HepG2 (cell line): ENCODE data around the gene TASOR2. TPM values are rescaled to one million over a fixed set of nuclear protein-coding genes. Genes with fewer than 3 reads are reported as not detected.
A peak's percentile ranks its signal among the peaks of the same experiment; 100 is the strongest.

Experiments used
- AFF4 ChIP-seq: sonication (generic); formaldehyde crosslinking; IDR thresholded peaks from 2 replicates; pipeline ENCODE4 v1.4.0; 2020; ENCODE audit warnings: missing genetic modification reagents
- ATF7-NPFF ChIP-seq: sonication (generic); formaldehyde crosslinking; IDR thresholded peaks from 2 replicates; pipeline ENCODE4 v1.8.1; 2023; ENCODE audit warnings: mild to moderate bottlenecking, low read depth, missing genetic modification reagents, moderate library complexity
- HNRNPLL ChIP-seq: fragments of 200-400 bp; formaldehyde crosslinking; IDR thresholded peaks from 2 replicates; pipeline ENCODE4 v1.6.1; 2017; ENCODE audit warnings: mild to moderate bottlenecking, low read depth, low read length; ENCODE audit not compliant: poor library complexity, severe bottlenecking
- KMT2A ChIP-seq: sonication (generic); formaldehyde crosslinking; IDR thresholded peaks from 2 replicates; pipeline ENCODE4 v1.4.0; 2020; ENCODE audit warnings: missing genetic modification reagents
- MBD4 ChIP-seq: IDR thresholded peaks from 2 replicates; pipeline ENCODE4 v1.6.1; 2012; ENCODE audit warnings: low read length, inconsistent platforms, borderline replicate concordance
- NFKB2 ChIP-seq: sonication (generic); formaldehyde crosslinking; IDR thresholded peaks from 2 replicates; pipeline ENCODE4 v1.4.0; 2020; ENCODE audit warnings: missing genetic modification reagents, borderline replicate concordance
- SP5 ChIP-seq: IDR thresholded peaks from 2 replicates; pipeline ENCODE4 v1.6.1; 2016; ENCODE audit warnings: low read depth, borderline replicate concordance
- UBTF ChIP-seq: sonication (generic); formaldehyde crosslinking; IDR thresholded peaks from 2 replicates; pipeline ENCODE4 v1.4.0; 2020; ENCODE audit warnings: mild to moderate bottlenecking, missing genetic modification reagents
- XBP1 ChIP-seq: sonication (generic); formaldehyde crosslinking; IDR thresholded peaks from 2 replicates; pipeline ENCODE4 v1.5.0; 2020; ENCODE audit warnings: missing genetic modification reagents
- ZBTB10 ChIP-seq: sonication (generic); formaldehyde crosslinking; IDR thresholded peaks from 2 replicates; pipeline ENCODE4 v1.4.0; 2020; ENCODE audit warnings: missing genetic modification reagents, borderline replicate concordance
- ZNF646 ChIP-seq: sonication (generic); formaldehyde crosslinking; IDR thresholded peaks from 2 replicates; pipeline ENCODE4 v1.9.0; 2021; ENCODE audit warnings: mild to moderate bottlenecking, missing genetic modification reagents
- polyA plus RNA-seq, 8 experiments: library from polyadenylated mRNA; depleted of rRNA in 3 of 8; stranded (reverse) in 7 of 8; unstranded in 1 of 8; fragments of >200 nt; fragmentation: Illumina TruSeq in 4 of 8; extraction: Trizol in 4 of 8; gene quantifications; 2 replicates each; pipeline versions ENCODE4 v1.2.1 to v1.2.3, GENCODE V29; 2011 to 2016; ENCODE audit warnings: low read depth in 4 of 8, missing spikeins in 1 of 8, mixed read lengths in 1 of 8; ENCODE audit not compliant: insufficient read depth in 1 of 8
- total RNA-seq, 5 experiments: library from RNA; depleted of rRNA; stranded (reverse); fragments of >200 nt; fragmentation: Illumina TruSeq; extraction: Trizol; gene quantifications; 2 replicates each; pipeline ENCODE4 v1.2.3, GENCODE V29; 2016; ENCODE audit warnings: low read depth in 1 of 5

Gene TASOR2
- total and polyA plus RNA-seq, 2 of the 13 experiments (the other 11 are each of a cell fraction or from before 2014, with no cell fraction given) = 24.2 to 55.3 TPM

- TF ChIP-seq ZNF646 (CRISPR knock-in tag) = peak; percentile 92
- TF ChIP-seq KMT2A = peak; percentile 99
- TF ChIP-seq MBD4 = no peak
- TF ChIP-seq UBTF (CRISPR knock-in tag) = peak; percentile 91; the same call in 1 of the 2 replicates
- TF ChIP-seq SP5 (CRISPR knock-in tag) = peak; percentile 54; the same call in 1 of the 2 replicates
- TF ChIP-seq ATF7-NPFF = peak; percentile 84
- peak; percentile 80; the same call in 1 of the 2 replicates for TF ChIP-seq ZBTB10 (CRISPR knock-in tag)
- TF ChIP-seq XBP1 (CRISPR knock-in tag) = no peak
- TF ChIP-seq NFKB2 (CRISPR knock-in tag) = peak; percentile 81; the same call in 1 of the 2 replicates
- peak; percentile 40; the same call in 1 of the 2 replicates for TF ChIP-seq AFF4 (CRISPR knock-in tag)
- TF ChIP-seq HNRNPLL = peak; percentile 96
These were observed 8.1 kb downstream of the TASOR2 start (continued) for GRCh38 chr10:5692461-5693358.
